DND-41 (cell line): ENCODE results near the gene PPIP5K2.

Experiments
- ATAC-seq: fragments of 200-7000 bp; cut with Tn5 transposase; 3 replicates; pipeline ENCODE4 v1.9.1; 2021; ENCODE audit warnings: low read depth; ENCODE audit not compliant: insufficient read depth
- DNase-seq: peaks from one replicate; pipeline ENCODE4 v3.0.0-alpha.2; 2020
- H2AFZ ChIP-seq: 2 replicates; pipeline ENCODE4 v1.6.0; 2012; ENCODE audit warnings: low read depth, low read length
- H3K27ac ChIP-seq: 2 replicates; pipeline ENCODE4 v1.5.1; 2012; ENCODE audit warnings: low read length, inconsistent platforms
- H3K27me3 ChIP-seq: fragments of 200-600 bp; sonication (generic); 2 replicates; pipeline ENCODE4 v1.6.0; 2012; ENCODE audit warnings: low read length, mild to moderate bottlenecking, inconsistent platforms; ENCODE audit not compliant: insufficient read depth, poor library complexity
- H3K36me3 ChIP-seq: 2 replicates; pipeline ENCODE4 v1.5.1; 2012; ENCODE audit warnings: low read length, inconsistent platforms; ENCODE audit not compliant: insufficient read depth
- H3K4me1 ChIP-seq: 2 replicates; pipeline ENCODE4 v1.5.1; 2012; ENCODE audit warnings: mild to moderate bottlenecking, low read length; ENCODE audit not compliant: insufficient read depth
- H3K4me2 ChIP-seq: 2 replicates; pipeline ENCODE4 v1.6.0; 2012; ENCODE audit warnings: mild to moderate bottlenecking, moderate library complexity, low read length, inconsistent platforms; ENCODE audit not compliant: insufficient read depth
- H3K4me3 ChIP-seq, 2 experiments: fragments of 200-600 bp in 1 of 2; shearing (Covaris generic) in 1 of 2; 2 replicates each; pipeline ENCODE4 v1.5.1; 2012 to 2016; ENCODE audit warnings: inconsistent platforms in 2 of 2, low read length in 2 of 2, mild to moderate bottlenecking in 2 of 2, low read depth in 1 of 2, moderate library complexity in 1 of 2
- H3K79me2 ChIP-seq: 2 replicates; pipeline ENCODE4 v1.6.0; 2012; ENCODE audit warnings: low read length, inconsistent platforms; ENCODE audit not compliant: insufficient read depth
- H3K9ac ChIP-seq: 2 replicates; pipeline ENCODE4 v1.6.0; 2012; ENCODE audit warnings: low read depth, mild to moderate bottlenecking, inconsistent platforms, low read length, moderate library complexity
- H3K9me3 ChIP-seq: 2 replicates; pipeline ENCODE4 v1.5.1; 2012; ENCODE audit warnings: low read length, moderate library complexity, mild to moderate bottlenecking, inconsistent platforms; ENCODE audit not compliant: insufficient read depth, severe bottlenecking
- H4K20me1 ChIP-seq: 2 replicates; pipeline ENCODE4 v1.6.0; 2012; ENCODE audit warnings: low read length; ENCODE audit not compliant: insufficient read depth
- CTCF ChIP-seq: IDR thresholded peaks from 2 replicates; pipeline ENCODE4 v1.5.1; 2012; ENCODE audit warnings: borderline replicate concordance, low read length, moderate library complexity, mild to moderate bottlenecking; ENCODE audit not compliant: poor library complexity, severe bottlenecking; ENCODE audit errors: extremely low read depth
- EZH2 ChIP-seq: IDR thresholded peaks from 3 replicates; pipeline ENCODE4 v1.6.1; 2012; ENCODE audit warnings: borderline replicate concordance, low read depth, mild to moderate bottlenecking, moderate library complexity, low read length, inconsistent platforms; ENCODE audit not compliant: severe bottlenecking

PPIP5K2 gene

DNA sequence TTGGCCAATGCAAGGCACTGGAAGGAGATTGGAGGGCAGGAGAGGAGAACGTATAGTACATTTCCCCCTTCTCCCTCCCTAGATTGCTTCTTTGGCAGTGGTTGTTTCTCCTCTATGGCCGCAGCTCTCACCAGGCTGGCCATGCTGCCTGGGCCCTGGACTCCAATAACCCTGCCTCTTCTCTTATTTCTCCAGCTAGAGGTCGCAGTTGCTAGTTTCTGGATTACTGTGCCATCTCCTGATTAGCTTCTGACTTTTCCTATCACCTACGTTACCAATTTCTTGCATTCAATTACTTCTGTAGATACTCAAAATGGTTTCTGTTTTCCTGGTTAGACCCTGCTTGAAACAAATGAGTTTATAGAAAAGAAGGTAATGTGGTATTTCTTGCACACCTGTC is 136.1 kb downstream of the PPIP5K2 start:
- Histone ChIP-seq H4K20me1 (0 out of 2 replicates have a peak, but pooled peaks cover 7% of the 10 kb centered on the region), H3K9ac (no peak overlapping the region), H3K79me2 (peaks cover 25% of the 10 kb centered on the region), H3K4me2 (no peak overlapping the region), H3K9me3 (no peaks in the 10 kb centered on the region), H2AFZ (0 out of 2 replicates have a peak overlapping the region, but pooled peaks have one; percentile 2), H3K4me1 (peaks cover 21% of the 10 kb centered on the region), H3K36me3 (no peaks in the 10 kb centered on the region; the same call in 1 of the 2 replicates), H3K27ac (no peak overlapping the region), H3K4me3 (no peak overlapping the region), H3K27me3 (no peaks in the 10 kb centered on the region)
- ATAC-seq (no peak), DNase-seq (no peak)
- TF ChIP-seq EZH2 (no peak), CTCF (no peak)

DNA sequence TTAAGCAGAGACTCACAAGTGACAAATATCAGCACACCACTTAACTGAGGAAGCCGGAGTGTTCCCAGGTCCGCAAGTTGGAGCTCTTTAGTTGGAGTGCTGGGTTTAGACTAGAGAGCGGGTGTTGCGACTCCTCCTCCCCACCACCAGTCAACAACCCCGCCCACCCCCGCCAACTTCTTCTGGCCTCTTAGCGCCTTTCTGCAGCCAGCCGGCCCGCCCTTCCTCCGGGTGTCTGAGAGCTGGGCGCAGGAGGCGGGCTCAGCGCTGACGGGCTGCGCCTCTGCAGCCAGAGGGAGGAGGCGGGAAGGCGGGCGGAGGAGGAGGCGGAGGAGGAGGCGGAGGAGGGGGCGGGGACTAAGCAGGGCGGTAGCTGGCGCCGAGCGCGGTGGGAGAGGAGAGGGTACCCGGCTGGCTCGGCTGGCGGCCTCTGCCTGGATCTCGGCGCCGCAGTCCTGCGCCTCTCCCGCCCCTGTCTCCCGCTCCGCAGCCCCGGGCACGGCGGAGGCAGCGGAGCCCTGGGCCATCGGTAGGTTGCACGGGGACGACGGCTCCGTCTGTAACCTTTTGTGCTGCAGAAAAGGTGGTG is 138.4 kb downstream of the PPIP5K2 start, which contains the start of gene MACIR:
MACIR (plus strand) TSS at position 396 of the 589 bp plus-strand sequence. CDS start 17,157 bp downstream, outside the sequence.
- H4K20me1 ChIP-seq, result peaks cover 20% of the 10 kb centered on the region; the same call in 1 of the 2 replicates
- H3K4me1 ChIP-seq, result peaks cover 41% of the 10 kb centered on the region
- H3K27ac ChIP-seq, result peak within 1 kb of the TSS; percentile 93
- ATAC-seq, result peak; percentile 88
- H3K9ac ChIP-seq, result peak within 1 kb of the TSS; percentile 96
- no peaks in the 10 kb centered on the region; the same call in 1 of the 2 replicates for H3K36me3 ChIP-seq
- peak; percentile 98 for DNase-seq
- H3K4me3 ChIP-seq, result peak within 1 kb of the TSS; percentile 84 to 88
- H3K4me2 ChIP-seq, result peak within 1 kb of the TSS; percentile 85
- TF ChIP-seq CTCF (peak; percentile 33), EZH2 (no peak)
- no peaks in the 10 kb centered on the region for H3K27me3 ChIP-seq
- peaks cover 48% of the 10 kb centered on the region for H3K79me2 ChIP-seq
- peak within 1 kb of the TSS; percentile 90 for H2AFZ ChIP-seq
- no peaks in the 10 kb centered on the region for H3K9me3 ChIP-seq

- H2AFZ ChIP-seq, result peak overlapping the region; percentile 90
- H3K9me3 ChIP-seq, result no peaks in the 10 kb centered on the region
- ATAC-seq (peak; percentile 62), DNase-seq (peak; percentile 68)
- H3K4me2 ChIP-seq, result peak overlapping the region; percentile 85
- H3K27me3 ChIP-seq, result no peaks in the 10 kb centered on the region
- peaks cover 20% of the 10 kb centered on the region; the same call in 1 of the 2 replicates for H4K20me1 ChIP-seq
- peaks cover 55% of the 10 kb centered on the region for H3K79me2 ChIP-seq
- peaks cover 41% of the 10 kb centered on the region for H3K4me1 ChIP-seq
- no peaks in the 10 kb centered on the region; the same call in 1 of the 2 replicates for H3K36me3 ChIP-seq
- no peak for TF ChIP-seq CTCF
- no peak for TF ChIP-seq EZH2
- peak overlapping the region; percentile 93 for H3K27ac ChIP-seq
- H3K4me3 ChIP-seq, result peak overlapping the region; percentile 84 to 88
- peak overlapping the region; percentile 96 for H3K9ac ChIP-seq
Measured at GRCh38 chr5:103258957-103259704, 139.0 kb downstream of the PPIP5K2 start.
